DMS53 (cell line): ENCODE data around the gene CAMK2B.

Experiments
- DNase-seq: peaks from one replicate; lab custom pipeline; 2025; lab: John Stamatoyannopoulos, UW

The CAMK2B gene

DNA sequence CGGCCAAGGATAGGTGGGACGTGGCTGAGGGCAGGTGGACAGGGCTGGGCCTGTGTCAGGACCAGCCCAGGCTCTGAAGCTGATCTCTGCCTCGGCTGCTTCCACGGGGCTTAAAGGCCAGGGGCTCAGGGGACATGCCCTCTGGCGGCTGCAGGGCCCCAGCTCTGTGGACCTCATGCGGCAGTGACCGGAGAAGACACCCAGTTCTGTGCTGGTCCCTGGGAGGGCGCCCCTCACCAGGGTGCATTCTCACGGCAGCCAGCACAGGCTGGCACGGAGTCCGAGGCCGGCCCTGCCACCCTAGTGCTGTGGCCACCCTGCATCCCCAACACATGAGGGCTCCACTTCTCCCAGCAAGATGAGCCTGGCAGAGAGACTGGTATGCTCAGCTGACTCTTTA lies 94.3 kb downstream of the CAMK2B start:
- DNase-seq, result no peak

DNA sequence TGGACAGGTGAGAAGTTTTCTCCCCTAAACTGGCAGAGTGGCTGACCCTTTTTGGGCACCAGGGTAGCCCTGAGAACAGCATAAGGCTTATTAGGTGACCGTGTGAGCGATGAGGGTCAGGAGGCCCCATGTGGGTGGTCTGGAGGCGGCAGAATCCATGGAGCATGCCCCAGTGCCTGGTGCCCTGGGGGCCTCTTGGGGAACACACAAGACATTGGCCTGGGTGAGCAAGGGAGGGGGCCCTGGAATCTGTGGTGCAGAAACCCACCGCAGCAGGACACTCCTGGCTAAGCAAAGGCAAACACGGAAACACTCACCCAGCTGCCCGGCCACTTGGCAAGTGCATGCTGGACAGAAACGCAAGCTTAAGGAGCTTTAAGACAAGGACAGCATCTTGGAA lies 95.1 kb downstream of the CAMK2B start:
- DNase-seq, result no peak

DNA sequence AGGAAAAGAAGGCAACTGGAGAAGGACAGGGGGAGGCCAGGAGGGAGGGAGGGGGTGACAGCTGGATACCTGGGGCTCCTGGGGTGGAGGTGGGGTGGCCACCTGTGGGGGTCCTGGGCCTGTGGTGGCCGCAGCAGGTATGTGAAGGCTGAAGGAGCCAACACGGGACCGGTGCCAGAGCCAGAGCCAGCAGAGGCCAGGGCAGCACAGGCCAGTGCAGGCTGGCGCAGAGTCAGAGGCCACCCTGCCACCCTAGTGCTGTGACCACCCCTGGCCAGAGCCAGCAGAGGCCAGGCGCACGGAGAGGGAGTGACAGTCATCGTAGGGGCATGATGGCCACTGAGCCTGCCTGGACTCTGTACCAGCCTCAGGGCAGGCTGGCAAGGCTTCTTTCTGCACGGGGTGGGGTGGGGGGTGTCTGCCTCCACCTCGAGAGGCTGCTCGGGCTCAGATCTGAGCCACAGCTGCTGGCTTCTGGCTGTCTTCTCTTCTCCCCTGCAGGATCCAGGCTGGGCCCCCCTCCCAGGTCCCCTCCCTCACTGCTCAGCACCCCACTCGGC lies 95.8 kb downstream of the CAMK2B start:
- DNase-seq, result no peak

DNA sequence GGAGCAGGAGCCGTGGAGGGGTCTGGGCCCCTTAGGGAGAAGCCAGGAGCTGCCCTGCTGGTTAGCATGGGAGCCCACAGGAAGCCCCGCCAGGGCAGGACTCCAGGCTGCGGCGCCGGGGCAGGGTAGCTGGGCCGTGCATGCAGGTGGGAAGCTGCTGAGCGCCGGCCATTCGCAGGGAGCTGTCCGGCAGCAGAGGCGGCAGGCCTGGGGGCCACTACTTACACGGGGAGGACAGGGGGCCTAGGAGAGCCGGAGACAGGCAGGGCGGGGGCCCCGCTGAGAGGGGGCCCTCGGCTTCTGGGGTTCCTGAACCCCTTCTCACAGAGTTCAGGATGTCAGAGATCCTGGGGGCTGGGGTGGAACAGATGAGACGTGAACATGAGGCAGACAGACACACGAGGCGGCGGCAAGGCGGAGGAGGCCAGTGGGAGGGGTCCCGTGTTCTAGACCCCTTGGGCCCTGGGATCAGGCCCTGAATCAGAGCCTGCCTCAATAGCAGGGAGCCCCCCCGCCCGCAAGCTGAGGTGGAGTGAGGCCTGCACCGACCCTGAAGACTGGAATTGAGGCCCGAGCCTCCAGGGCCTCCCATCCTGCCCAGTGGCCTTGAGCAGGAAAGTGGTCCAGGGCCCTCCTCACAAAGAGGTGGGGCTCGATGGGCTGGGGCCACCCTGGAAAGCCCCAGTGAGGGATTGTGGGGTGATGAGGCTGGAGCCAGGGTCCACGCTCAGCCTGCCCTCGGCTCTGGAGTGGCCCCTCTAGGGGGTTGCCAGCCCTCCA lies 96.6 kb downstream of the CAMK2B start:
- DNase-seq, result no peak

DNA sequence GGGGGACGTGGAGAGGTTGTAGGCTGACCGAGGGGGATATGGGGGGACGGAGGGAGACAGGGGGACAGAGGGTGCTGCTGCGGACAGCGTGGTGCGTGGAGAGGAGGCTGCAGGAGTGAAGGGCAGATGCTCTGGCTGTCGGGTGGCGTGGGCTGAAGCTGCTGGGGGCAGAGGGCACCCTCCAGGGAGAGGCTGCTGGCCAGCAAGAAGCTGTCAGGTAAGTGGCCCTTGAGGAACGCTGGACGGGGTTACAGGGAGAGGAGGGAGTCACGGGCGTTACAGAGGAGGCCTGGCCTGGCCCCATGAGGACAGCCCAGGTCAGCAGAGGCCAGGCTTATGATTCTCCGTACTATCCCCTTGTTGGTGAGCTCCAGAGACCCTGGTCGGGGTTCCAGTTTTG lies 97.5 kb downstream of the CAMK2B start:
- DNase-seq, result no peak

DNA sequence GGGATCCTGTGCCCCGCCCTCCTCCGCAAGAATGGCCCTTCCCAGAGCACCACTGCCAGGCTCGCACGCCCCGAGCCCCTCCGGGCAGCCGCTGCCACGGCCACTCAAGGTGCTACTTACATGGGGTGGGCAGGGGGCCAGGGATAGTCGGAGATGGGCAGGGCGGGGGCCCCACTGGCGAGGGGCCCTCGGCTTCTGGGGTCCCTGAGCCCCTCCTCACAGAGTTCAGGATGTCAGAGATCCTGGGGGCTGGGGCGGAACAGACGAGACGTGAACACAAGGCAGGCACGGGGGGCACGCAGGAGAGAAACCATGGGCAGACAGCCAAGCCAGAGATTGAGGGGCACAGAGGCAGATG lies 99.0 kb downstream of the CAMK2B start:
- peak; percentile 70 for DNase-seq

DNA sequence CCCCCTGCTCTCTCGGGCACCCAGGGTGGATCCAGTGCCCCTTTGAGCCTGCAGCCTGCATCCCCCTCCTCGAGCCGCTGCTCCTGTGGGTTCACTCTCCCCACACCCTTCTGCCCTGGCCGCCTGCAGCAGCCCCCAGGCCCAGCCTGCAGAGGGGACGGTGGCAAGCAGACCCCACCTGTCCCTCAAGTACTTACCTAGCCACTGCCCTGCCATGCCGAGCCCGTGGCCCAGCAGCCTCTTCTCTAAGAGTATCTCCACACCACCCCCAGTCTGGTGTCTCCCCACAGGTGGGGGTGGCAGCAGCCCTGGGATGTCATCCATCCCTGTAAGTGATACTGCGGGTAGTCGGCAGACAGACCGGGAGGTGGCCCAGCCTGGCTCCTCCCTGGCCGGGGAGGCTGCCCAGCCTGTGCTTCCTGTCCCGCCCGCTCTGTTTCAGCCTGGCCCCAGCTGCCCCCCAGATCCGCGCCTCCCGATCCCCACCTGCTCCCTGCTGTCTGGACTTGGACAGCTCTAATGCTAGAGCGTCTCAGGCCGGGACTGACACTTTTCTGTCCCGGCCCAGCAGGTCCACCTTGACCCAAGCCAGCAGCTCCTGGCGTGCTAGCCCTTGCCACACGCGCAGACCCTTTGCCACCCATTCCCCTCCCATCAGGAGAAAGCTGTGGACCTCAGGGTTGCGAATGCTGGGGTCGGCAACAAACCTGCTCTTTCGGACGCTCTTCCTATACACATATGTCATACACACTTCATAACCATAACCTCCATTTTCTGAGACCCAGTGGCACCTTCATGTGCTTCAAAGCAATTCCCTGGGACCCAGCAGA lies 99.6 kb downstream of the CAMK2B start:
- peak; percentile 88 for DNase-seq

DNA sequence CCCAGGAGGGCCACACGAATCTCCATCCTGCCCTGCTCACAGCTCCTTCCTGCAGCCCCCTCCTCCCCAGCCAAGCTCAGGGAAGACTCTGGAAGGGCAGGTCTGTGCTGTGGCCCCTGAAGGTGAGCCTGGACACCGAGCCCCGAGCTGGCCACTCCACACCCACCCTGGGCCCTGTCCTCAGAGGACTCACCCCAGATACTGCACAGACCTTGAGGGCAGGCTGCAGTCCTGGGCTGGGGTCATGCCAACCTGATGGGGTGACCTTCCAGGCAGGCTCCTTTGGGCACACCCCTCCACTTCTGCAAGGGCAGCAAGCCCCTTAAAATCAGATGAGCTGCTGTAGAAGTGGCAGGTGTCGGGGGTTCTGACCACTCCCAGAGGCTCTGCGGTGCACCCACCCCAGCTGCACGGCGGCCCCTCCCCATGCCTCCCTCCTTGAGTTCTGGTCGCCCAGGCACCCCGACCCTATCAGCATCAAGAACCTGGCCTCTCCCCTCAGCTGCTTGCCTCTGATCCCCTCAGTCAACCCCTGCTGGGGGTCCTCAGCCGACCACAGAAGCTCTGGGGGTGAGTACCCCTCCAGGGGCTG lies 100.3 kb downstream of the CAMK2B start:
- DNase-seq, result no peak

DNA sequence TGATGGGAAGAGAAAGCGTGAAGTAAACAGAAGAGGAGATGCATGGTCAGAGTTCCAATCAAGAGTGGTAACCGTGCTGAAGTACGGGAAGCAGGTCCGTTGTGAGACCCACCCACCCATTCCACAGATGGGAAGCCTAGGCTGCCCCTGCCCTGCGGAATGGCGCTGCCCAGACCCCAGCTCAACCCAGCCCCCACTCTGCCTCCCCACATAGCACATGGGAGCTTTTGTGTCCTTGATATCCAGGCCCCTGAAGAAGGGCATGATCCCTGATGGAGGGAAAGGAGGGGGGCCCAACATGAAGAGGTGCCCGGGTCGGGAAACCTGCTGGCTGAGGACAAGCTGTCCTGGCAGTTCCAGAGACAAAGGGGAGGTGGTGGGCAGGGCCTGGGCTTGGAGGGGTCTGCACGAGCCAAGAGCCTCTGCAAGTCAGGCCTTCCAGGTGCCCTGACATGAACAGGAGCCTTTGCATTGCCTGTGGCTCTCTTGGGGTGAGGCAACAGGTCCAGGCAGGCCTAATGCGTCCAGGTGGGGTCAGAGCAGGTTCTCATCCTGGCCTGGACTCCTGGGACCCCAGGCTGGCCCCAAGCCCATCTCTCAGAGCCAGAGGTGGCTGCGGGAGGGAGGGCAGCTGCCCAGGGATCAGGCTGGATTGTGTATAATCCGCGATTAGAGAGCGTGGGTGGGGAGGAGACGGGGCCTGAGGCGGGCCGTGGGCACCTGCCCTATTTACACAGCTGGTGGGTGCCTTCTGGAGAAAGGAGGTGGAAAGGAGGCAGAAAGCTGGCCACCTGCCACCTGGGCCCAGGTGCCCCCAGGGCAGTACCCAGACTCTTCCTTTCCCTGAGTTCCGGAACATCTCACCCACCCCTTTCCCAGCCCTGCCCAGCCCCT lies 101.1 kb downstream of the CAMK2B start:
- DNase-seq, result peak; percentile 85

DNA sequence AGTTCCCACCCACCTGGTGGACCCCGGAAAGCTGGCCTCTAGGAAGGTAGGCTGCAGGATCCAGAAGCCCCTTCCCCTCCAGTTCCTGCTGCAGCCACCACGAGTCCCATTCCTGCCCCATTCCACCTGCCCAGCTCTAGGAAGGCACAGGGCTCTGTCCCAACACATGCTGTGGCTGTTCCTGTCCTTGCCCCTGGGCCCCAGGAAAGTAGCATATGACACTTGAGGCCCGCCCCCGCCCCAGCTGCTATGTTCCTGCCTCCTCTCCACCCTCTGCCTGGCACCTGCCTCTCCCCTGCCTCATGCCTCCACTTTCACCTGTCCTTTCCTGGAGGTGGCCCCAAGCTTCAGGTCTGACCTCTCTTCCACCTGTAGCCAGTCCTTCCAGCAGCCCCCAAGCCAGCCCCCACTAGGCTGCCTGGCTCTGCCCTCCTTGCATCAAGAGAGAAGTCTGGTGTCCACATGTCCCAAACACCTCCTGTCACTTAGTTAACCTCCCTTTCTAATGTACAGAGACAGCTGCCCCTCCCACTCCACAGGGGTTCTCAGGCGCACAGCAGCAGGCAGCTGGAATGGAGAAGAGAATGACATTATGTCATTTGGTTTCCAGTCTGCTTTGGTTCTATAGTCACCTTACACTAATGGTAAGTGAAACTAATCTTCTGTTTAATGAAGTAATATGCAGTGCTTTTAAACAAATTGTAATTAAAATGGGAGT lies 101.9 kb downstream of the CAMK2B start:
- peak; percentile 84 for DNase-seq

DNA sequence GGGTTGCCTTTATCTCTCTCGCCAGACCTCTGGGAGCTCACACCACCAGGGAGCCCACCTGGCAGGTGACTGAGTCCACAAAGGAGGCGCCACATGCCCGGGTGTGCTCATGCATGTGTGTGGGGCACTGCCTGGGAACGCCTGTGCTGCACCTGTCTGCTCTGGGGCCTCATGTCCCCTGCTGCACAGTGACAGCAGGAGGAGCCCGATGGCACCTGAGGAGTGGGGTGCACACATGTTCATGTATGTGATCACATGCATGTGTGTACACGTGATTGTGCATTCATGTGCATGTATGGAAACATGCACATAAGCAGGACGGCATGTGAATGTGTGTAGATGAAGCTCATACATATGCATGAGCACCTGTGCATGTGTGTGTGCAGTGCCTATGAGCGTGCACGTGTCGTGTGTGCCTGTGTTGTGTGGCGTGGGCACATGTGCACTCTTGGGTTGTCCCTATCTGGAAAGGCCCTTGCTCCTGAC lies 102.6 kb downstream of the CAMK2B start:
- no peak for DNase-seq

DNA sequence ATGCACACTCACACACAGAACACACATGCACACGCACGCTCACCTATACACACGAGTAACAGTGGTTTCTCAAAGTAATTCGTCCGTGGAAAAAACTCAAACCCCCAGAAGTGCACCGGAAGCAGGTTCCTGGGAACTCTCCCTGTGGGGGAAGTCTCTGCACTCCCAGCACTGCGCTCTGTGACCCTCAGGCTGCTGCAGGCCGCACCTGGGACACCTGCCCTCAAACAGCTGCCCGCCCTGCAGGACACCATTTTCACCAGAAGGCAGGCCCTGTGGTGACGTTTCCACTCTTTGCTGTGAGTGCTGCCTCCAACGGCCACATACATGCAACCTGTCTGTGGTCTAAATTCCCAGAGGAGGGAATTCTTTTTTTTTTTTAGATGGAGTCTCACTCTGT lies 103.3 kb downstream of the CAMK2B start:
- DNase-seq, result no peak

DNA sequence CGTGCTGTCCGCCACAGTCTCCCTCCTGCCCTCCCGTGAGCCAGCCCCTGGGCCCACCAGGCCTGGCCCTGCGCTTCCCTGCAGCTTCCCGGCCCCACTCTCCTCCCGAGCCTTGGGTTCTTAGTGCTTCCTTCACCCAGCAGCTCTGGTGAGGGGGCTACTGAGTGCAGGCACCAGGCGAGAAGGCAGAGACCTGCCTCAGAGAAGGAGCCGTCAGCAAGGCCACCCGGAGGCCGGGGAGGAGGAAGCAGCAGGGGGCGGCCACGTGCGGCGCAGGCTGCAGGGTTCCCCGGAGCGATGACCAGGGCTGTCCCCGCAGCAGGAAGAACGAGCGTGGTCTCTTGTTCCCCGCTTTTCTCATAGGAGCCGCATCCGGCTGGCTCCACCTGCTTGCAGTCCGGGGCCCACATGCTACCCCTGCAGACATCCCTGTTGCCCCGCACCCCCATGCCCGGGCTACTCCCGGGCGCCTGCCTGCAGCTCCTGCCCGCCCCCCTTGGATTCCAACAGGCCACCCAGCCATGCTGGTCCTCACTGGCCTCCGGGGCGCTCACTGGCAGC lies 104.1 kb downstream of the CAMK2B start:
- DNase-seq, result no peak

DNA sequence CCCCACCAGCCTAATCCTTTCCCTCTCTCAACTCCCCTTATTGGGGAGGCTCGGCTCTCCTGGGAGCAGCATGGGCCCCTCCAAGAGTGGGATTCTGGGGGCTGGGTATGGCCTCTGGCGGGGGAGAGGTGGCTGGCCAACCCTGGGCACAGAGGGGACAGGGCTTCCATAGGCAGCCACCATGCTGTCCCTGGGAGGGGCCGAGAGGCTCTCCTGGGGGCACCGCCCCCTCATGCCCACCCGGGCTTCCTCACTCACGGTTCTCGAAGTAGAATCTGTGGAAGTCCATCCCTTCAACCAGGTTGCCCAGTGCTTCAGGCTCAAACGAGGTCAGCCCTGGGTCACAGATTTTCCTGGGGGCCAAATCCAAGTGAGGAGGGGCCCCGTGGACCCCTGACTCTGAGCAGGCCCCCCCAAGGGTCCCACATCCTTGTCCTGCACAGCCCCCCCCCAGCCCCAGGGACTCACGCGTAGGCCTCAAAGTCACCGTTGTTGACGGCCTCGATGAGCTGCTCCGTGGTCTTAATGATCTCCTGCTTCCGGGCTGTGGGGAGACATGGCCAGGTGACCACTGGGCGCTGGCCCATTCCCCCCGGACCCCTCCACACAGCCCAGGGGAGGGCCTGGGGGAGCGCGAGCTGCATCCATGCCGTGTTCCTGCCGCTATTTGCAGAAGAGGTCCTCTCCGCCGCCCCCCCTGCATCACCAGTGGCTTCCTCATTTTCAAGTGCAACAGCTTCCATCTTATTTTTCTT lies 104.9 kb downstream of the CAMK2B start:
- no peak for DNase-seq

DNA sequence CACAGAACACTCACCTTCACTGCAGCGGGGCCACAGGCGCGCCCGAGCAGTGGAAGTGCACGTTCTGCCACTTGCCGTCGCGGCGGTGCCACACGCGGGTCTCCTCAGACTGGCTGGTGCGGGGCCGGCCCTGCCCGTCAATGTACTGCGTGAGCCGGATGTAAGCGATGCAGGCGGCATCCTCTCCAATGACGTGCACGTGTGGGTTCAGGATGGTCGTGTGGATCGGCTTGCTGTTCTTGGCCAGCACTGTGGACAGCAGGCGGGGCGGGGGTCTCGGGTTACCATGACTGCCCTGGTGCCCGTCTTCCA lies 105.4 kb downstream of the CAMK2B start:
- no peak for DNase-seq

DNA sequence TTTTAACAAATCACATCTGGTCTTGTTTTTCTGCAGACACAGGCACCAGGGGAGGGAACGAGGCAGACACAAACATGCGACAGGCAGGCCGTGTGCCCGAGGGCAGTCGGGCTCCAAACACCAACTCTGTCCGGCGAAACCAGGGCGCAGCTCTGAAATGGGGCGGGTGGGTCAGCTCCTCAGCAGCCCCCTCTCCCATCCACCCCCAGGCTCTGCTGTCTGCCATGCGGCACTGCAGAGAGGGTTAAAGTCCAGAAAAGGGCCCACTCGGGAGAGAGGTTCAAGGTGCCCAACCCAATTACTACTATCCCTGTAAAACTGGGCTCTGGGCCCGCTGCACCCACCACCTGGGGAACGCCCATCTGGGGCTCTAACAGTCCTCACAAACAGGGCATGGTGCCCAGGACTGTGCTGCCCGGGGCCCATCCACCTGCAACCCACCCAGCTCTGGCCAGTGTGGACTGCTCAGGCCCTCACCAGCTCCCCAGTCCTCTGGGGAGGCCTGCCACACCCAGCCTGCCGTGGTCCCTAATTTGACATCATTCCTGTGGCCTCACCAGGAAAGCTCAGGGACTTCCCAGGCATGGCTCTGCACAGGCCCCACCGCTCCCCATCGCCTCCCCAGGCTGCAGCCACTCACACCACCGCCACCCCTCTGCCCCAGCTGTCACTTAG lies 105.9 kb downstream of the CAMK2B start:
- DNase-seq, result no peak

DNA sequence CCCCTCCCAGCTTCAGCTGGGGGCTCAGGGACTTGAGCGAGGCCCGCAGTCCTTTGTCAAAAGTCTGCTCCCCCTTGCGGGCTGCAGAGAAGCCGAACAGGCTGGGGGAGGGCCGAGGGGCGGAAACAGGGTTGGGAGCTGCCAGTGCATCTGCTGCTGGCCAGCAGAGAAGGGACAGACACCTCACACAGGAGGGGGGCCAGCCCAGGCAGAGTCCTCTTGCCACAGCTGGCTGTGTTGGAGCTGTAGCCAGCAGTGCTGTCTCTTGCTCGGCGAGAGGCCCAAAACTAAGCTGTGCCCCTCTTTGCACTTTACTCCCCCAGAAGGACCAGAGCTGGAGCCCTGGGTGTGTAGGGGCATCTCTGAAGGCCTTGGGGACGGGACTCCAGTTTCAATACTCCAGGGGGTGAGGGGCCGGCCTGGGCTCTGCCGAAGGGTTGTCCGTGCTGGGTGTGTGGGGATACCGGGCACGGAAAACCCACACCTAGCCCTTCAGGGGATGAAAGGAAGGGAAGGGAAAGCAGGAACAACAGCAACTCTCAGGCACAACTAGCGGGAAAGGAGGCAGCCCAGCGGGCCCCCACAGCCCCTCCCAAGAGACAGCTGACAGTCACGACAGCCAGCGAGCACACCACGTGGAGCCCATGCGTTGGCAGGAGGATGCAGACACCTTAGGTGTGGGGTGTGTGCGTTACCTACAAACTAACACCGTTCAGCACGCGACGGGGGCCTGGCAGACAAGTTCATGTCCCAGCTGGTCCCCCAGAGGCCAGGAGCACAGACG lies 106.8 kb downstream of the CAMK2B start:
- peak; percentile 28 for DNase-seq

DNA sequence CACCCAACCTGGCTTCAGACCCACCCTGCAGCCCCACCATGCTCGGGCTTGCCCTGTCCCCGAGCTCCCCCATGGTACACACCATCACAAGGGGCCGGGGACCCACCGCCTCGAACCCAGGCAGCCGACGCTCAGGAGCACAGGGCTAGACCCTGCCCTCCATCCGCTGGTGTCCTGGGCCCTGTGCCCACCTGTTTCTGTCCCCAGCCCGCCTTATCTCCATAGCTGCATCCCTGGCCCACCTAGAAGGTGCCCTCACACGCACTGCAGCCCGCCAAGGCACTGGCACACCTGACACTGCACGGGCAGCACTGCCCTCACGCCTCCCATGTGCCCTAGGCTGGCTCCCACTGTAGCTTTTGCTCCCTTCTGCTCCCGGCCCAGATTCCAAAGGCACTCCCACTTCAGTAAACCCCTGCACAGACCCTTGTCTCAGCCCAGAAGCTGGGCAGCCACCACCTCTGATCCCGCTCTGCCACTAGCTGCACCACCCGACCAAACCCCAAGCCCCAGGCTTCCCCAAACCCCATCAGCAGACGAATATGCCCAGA lies 107.5 kb downstream of the CAMK2B start:
- DNase-seq, result no peak
